Measurements from ENCODE around the gene OGFOD1. TPM values are rescaled to one million over a fixed set of nuclear protein-coding genes. Genes with fewer than 3 reads are reported as not detected.

The OGFOD1 gene
- total and polyA plus RNA-seq, 12 donors: 8.9 to 41.0 (median 35.8) TPM

DNA sequence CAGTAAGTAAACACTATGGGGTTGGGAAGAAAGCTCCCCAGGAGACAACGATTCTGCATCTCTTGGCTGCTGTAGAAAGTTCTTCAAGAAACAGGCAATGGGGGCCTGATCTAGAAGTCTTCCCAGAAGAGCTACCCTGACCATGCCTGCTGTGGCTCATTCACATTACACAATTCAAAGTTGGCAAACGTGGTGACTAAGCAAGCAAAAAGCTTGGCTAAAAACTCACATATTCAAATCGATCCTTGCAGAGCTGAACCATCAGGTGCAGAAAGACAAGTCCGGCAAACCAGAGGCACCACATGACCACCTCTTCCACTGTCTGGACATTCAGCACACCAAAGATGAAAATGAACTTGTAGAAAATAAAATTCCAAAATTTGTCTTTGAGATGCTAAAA, 42.2 kb upstream of the OGFOD1 start:
- Histone ChIP-seq H3K36me3 (peaks cover 0 to 94% (median 35%) of the 10 kb centered on the region in 9 donors), H3K4me3 (no peak overlapping the region), H3K4me1 (peaks cover 0 to 7% (median 3%) of the 10 kb centered on the region in 9 donors), H3K27ac (no peak overlapping the region), H3K27me3 (no peaks in the 10 kb centered on the region), H3K9me3 (no peaks in the 10 kb centered on the region)
- no peak for TF ChIP-seq CTCF (IDR thresholded peaks at IDR 0.05)
- DNase-seq (no peak), ATAC-seq (no peak)
- 84 to 90% methylated on average over 4 of the region's 4 CpGs for WGBS, 2 donors
- intact Hi-C loops (cut with DNase I): no loop called here

- DNase-seq (no peak), ATAC-seq (peak in 1 of 8 donors; percentile 44)
- WGBS, 2 donors: 77 to 79% methylated on average over 5 of the region's 5 CpGs
- no peaks in the 10 kb centered on the region for H3K27me3 ChIP-seq
- H3K36me3 ChIP-seq: peaks cover 0 to 81% (median 30%) of the 10 kb centered on the region in 9 donors
- H3K4me1 ChIP-seq: peaks cover 0 to 25% (median 8%) of the 10 kb centered on the region in 9 donors
- TF ChIP-seq CTCF (IDR thresholded peaks at IDR 0.05): no peak
- H3K9me3 ChIP-seq: no peaks in the 10 kb centered on the region
- H3K4me3 ChIP-seq: no peak overlapping the region
- intact Hi-C loops (cut with DNase I): no loop called here
- H3K27ac ChIP-seq: no peak overlapping the region
Measured at GRCh38 chr16:56411123-56411522, 40.2 kb upstream of the OGFOD1 start.

DNA sequence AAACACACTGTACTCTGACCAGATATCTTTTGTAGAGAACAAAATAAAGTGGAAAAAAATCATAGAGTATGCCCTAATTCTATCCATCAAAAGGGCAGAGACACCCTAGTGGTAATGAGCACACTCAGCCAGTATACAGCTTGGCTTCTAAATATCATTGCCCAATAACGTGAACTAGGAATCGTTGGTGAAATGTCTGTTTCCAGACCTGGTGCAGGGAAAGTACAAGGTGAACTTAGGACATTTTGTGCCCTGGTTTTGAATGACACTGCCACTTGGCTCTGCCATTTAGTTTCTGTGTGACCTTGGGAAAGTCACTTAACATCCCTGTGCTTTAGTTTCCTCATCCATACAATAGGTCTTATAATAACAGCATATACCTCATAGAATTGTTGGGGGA, 39.7 kb upstream of the OGFOD1 start:
- no peak for ATAC-seq
- Histone ChIP-seq H3K9me3 (no peaks in the 10 kb centered on the region), H3K27me3 (no peaks in the 10 kb centered on the region), H3K27ac (no peak overlapping the region), H3K36me3 (peaks cover 0 to 77% (median 30%) of the 10 kb centered on the region in 9 donors), H3K4me1 (peaks cover 0 to 28% (median 8%) of the 10 kb centered on the region in 9 donors), H3K4me3 (no peak overlapping the region)
- intact Hi-C loops (cut with DNase I): no loop called here
- no peak for DNase-seq
- WGBS, 2 donors: 93 to 96% methylated on average over 2 of the region's 2 CpGs
- TF ChIP-seq CTCF (IDR thresholded peaks at IDR 0.05): no peak

DNA sequence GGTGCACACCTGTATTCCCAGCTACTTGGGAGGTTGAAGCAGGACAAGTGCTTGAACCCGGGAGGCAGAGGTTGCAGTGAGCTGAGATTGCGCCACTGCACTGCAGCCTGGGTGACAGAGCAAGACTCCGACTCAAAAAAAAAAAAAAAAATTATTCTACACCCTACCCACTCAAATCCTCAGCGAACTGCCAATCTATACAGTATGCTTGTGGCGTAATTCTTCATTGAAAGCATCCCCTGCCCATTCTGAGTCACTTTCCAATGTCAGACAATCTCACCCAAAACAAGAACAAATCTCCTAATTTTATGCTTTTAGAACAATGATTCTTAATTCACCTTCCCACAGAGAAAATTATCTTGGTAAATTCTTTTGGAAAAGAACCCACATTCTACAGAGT, 38.0 kb upstream of the OGFOD1 start:
- ATAC-seq: no peak
- peaks cover 0 to 59% (median 16%) of the 10 kb centered on the region in 9 donors for H3K36me3 ChIP-seq
- 79 to 89% methylated on average over 5 of the region's 5 CpGs for WGBS, 2 donors
- no peak overlapping the region for H3K27ac ChIP-seq
- H3K4me1 ChIP-seq: peaks cover 0 to 29% (median 8%) of the 10 kb centered on the region in 9 donors
- no peak for TF ChIP-seq CTCF (IDR thresholded peaks at IDR 0.05)
- H3K9me3 ChIP-seq: no peaks in the 10 kb centered on the region
- intact Hi-C loops (cut with DNase I): no loop called here
- no peaks in the 10 kb centered on the region for H3K27me3 ChIP-seq
- H3K4me3 ChIP-seq: no peak overlapping the region
- DNase-seq: no peak
